ENCODE results near the gene RASAL2. TPM values are rescaled to one million over a fixed set of nuclear protein-coding genes. Genes with fewer than 3 reads are reported as not detected.

RASAL2 gene
- total RNA-seq, 1 experiment from 2014 or later: 18.5 TPM

DNA sequence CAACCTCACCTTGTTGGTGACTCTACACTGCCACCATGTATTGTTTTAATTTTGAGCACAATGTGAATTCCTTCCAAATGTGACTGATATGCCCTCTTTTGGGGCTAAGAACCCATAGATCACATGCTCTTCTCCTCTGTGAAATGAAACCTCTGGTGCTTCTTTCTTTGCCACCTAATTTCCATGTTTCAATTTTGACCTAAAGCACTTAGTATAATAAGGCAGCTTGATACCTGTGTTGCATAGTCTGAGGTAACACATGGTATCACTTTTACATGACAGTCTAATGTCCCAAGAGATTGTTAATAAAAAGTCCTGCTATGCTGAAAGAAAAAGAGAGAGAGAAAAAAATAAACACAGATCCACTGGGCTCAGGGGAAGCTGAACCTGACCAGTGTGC is 378.6 kb downstream of the RASAL2 start:
- Histone ChIP-seq H3K4me3 (no peak overlapping the region), H3K27me3 (no peaks in the 10 kb centered on the region), H3K36me3 (peaks cover 19% of the 10 kb centered on the region), H3K9me3 (no peaks in the 10 kb centered on the region)
- no peak for DNase-seq

DNA sequence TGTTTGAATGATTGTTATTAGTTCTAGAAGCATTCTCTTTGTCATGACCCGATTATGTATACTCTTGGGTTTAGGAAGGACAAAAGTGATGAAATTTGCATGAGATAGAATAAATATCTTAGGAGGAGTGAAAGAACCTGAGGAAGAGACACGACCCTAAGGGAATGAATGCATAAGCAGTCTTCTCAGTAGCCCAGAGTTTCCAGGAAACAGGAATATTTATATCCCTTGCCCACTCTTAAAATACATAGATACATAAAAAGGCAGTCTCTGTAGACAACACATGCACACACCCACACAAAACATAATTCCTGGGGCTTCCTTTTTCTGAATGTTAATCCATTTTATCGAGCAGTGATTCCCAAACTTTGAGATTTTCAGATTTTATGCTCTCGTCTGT is 383.5 kb downstream of the RASAL2 start:
- H3K36me3 ChIP-seq: peaks cover 12% of the 10 kb centered on the region; the same call in 1 of the 2 replicates
- H3K9me3 ChIP-seq: no peaks in the 10 kb centered on the region
- no peaks in the 10 kb centered on the region for H3K27me3 ChIP-seq
- no peak for DNase-seq
- no peak overlapping the region for H3K4me3 ChIP-seq

DNA sequence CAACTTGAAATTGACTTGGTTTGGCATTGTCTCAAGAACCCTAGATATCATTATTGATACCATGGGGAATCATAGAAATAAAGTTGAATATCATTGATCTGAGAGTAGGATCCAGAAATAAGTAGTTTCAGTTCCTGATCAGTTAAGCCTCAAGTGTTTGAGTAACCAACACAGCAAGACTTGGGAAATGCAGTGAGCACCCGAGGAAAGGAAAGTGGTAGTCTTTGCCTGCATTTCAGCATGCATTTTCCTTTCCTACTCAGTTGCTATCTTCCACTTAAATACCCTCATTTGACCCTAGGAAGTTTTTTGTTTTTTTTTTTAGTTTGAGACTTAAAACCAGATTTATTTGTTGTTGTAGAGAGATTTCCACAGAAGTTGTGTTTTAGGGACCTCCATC is 383.9 kb downstream of the RASAL2 start:
- Histone ChIP-seq H3K27me3 (no peaks in the 10 kb centered on the region), H3K36me3 (peaks cover 12% of the 10 kb centered on the region; the same call in 1 of the 2 replicates), H3K4me3 (no peak overlapping the region), H3K9me3 (no peaks in the 10 kb centered on the region)
- DNase-seq: no peak

DNA sequence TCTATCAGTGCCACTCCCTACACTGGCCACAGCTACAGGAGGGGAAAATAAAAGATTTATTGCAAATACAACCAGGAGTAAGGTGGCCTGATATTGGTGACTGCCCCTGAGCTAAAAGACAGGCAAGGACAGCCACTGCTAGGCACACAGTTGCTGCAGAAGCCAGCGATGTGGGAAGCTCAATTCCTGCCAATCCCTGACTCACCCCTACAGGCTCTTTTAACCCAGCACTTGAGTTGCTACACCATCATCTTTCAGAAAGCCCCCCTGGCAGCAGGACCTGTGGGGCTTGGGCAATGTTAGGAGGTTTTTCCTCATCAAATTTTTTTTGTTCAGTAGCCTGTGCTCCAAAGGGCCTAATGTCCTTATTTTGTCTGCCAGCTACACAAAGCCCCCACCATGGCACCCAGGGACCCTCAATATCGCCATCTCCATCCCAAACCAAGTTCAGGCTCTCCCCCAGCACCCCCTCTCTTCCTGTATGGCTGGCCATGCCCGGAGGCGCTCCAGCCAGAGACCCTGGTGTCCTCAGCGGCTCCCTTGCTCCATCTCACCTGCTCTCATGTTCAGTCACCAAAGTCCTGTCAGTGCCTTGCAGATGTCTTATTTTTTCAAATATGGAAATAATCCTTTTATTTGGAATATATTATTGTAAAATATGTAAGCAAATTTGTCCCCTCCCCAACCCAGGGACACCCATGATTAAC is 389.5 kb downstream of the RASAL2 start:
- DNase-seq: no peak
- H3K9me3 ChIP-seq: no peaks in the 10 kb centered on the region
- H3K36me3 ChIP-seq: 0 out of 2 replicates have a peak, but pooled peaks cover 3% of the 10 kb centered on the region

DNA sequence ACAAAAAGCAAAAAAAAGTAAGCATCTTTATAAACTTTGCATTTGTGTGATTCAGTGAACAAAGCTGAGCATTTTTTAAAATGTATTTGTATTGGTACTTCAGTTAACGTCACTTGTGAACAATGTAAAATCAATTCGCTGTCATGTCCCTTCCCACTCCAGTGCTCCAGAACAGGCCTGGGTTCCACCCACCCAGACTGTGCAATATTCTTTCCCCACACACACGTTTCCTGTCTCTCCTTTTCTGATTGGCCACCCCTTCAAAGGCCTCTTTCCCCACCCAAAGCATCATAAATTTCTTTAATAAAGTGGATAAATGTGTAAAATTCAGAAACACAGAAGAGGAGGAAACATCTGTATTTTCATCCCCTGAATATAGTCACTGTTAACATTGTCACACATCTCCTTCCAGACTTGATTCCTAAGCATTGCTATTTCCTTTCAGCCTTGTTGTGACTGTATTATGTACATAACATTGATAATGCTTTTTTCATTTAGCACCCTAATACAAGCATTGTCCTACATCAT is 390.9 kb downstream of the RASAL2 start:
- Histone ChIP-seq H3K36me3 (0 out of 2 replicates have a peak, but pooled peaks cover 3% of the 10 kb centered on the region), H3K4me3 (no peak overlapping the region), H3K27me3 (no peaks in the 10 kb centered on the region), H3K9me3 (no peaks in the 10 kb centered on the region)
- DNase-seq: no peak

More for the DNA sequence above, 389.5 kb downstream of the RASAL2 start:
- H3K4me3 ChIP-seq: no peak overlapping the region
- no peaks in the 10 kb centered on the region for H3K27me3 ChIP-seq

DNA sequence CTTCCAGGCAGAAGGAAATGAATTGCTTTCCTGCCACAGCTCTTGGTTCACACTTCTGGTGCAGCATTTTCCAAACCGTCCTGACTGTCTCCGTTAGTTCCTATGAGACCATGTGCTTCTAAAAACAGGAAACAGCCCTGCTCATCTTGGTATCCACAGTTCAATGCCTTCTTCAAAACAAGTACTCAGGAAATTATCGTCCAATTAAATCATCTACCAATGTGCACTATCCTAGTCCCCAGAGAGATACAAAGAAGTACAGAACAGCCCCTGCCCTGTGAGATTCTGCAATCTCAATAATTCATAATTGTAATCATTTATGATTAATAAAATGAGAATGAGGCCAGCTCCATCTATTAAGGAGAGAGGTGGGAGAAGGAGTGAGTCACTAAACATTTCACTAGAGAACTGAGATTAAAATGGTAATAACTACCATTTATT is 391.7 kb downstream of the RASAL2 start:
- Histone ChIP-seq H3K27me3 (no peaks in the 10 kb centered on the region), H3K36me3 (no peaks in the 10 kb centered on the region), H3K4me3 (no peak overlapping the region), H3K9me3 (no peaks in the 10 kb centered on the region)
- no peak for DNase-seq

DNA sequence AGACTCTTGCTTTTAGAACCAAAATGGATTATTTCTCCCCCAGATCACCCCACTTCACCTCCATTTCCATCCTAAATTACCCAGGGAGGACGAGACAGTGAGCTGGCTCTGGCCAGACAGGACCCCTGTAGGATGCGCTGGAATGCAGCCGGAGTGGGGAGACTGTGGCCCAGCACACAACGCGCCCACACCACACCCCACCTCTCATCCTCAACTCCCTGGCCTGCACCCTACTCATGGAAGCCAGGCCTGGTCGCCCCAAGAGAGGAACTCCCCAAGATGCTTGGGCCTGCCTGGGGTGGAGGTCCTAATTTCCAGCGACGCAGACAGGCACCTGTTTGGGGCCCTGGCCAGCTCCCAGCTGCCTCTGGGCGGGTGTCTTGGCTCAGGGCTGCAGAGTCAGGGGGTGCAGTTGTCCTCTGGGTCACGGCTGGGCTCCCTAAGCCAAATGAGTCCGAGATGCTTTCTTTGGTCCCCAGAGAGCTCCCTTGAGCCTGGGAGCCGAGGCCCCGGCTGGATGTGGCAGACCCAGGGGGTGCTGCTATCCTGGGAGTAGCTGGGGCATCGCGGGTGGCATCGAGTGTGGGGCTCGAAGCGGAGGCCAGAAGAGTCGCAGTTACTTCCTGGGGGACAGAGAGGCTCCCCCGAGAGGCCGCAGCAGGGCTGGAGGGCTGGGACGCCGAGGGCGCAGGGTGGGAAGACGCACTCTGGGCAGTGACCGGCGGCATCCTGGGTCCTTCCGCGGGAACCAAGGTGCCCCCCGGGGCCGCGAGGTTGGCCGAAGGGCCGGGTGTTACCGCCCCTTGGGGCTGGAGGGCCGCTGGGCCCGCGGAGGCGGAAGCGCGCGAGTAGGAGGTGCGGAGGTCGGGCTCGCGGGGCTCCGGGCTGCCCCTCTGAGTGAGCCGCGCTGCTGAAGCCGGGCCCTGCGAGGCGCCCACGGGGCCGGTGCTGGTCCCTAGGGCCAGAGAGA is 392.5 kb downstream of the RASAL2 start:
- Histone ChIP-seq H3K27me3 (no peaks in the 10 kb centered on the region), H3K4me3 (no peak overlapping the region), H3K36me3 (no peaks in the 10 kb centered on the region), H3K9me3 (no peaks in the 10 kb centered on the region)
- no peak for DNase-seq

DNA sequence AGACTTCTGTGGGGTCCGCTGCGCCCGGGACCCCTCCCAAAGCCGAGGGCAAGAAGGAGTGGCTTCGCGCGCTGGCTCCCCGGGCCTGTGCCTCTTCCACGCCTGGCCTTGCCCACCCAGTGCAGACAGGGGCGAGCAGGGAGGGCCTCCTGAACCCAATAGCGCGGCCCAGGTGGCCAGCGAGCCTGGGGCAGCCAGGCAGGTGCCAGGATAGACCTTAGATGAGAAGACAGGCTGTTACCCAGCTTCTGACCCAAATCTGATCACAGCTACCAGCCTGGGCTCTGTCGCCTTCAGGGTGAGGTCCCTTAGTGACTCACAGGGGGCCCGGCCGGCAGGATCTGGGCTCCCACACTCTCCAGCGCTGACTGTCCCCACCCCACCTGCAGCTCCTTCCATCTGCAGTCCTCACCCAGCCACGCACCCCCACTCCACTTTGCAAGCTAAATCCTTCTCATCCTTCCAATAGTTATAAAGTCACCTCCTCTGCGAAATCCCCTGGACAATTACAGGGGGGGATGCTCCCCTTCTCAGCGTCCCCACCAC is 393.2 kb downstream of the RASAL2 start:
- Histone ChIP-seq H3K36me3 (no peaks in the 10 kb centered on the region), H3K4me3 (no peak overlapping the region), H3K27me3 (no peaks in the 10 kb centered on the region), H3K9me3 (no peaks in the 10 kb centered on the region)
- DNase-seq: no peak

DNA sequence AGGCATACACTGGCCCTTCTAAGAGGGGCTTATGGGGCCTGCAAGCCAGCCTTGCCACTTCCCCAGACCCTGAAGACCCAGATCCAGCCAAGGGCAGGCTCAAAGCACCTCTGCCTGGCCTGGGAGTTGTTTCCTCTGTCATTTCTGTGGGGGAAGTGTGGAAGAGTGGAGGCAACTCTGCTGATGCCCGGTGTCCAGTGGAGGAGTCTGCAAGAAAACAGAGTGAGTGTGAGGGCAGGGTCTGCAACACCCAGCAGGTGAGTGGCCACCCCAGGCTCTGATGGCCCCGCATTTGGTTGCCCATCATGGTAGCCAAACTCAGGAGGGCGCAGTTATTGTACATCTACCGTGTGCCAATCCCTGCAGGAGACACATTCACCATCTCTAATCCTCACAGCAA is 394.5 kb downstream of the RASAL2 start:
- H3K9me3 ChIP-seq: no peaks in the 10 kb centered on the region
- no peak overlapping the region for H3K4me3 ChIP-seq
- no peaks in the 10 kb centered on the region for H3K27me3 ChIP-seq
- DNase-seq: no peak
- H3K36me3 ChIP-seq: no peaks in the 10 kb centered on the region

DNA sequence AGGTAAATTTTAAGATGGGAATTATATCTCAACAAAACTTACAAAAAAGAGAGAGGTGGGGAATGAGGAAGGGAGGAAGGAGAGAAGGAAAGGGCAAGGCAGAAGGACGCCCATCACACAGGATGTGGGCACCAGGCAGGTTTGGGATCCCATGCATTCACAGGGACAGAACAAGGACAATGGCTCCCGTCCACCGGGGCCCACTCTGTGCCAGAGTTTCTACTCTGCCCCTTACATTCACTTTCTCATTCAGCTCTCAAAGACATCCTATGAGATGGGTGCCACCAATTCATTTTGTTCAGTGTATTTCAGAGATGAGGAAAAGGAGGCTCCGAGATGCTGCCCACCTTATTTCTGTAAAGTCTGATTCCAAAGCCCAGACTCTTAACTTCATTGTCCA is 395.5 kb downstream of the RASAL2 start:
- no peak overlapping the region for H3K4me3 ChIP-seq
- H3K27me3 ChIP-seq: no peaks in the 10 kb centered on the region
- H3K9me3 ChIP-seq: no peaks in the 10 kb centered on the region
- DNase-seq: no peak
- no peaks in the 10 kb centered on the region for H3K36me3 ChIP-seq

DNA sequence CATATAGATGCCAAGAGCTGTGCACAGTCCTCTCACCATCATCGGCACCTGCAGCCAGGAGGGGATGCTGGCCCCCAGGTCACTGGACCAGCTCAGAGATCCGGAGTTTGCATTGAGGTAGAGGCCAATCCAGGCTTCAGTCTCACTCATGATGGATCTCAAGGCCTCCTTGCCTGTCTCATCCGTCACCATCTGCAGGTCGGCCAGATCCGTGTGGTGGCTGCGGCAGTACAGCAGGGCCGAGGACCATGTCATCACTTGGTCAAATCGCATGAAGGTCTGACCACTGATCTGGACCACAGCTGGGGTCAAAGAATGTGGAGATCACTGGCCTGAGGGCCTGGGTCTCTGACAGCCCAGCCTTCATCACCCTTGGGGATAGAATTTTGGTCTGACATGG is 396.2 kb downstream of the RASAL2 start:
- Histone ChIP-seq H3K9me3 (no peaks in the 10 kb centered on the region), H3K27me3 (no peaks in the 10 kb centered on the region), H3K36me3 (no peaks in the 10 kb centered on the region), H3K4me3 (no peak overlapping the region)
- DNase-seq: no peak

DNA sequence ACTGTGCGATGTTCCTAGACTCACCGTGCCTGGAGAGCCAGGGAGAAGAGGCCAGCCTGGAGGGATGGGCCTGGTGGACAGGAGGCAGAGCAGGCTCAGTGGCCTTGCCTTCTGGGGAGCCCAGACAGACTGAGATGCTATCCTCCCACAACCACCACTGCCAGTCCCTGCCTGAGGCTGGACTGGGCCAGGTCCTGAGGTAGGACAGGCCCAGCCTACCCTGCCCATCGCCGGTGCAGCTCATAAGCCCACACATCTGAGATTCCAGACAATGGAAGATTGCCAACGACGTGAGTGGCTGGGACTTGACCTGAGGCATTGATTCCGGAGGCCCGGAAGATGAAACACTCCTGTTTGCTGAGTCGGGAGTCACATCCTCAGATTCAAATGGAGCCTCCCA is 397.1 kb downstream of the RASAL2 start:
- no peaks in the 10 kb centered on the region for H3K27me3 ChIP-seq
- no peak overlapping the region for H3K4me3 ChIP-seq
- no peaks in the 10 kb centered on the region for H3K36me3 ChIP-seq
- no peak for DNase-seq
- no peaks in the 10 kb centered on the region for H3K9me3 ChIP-seq

DNA sequence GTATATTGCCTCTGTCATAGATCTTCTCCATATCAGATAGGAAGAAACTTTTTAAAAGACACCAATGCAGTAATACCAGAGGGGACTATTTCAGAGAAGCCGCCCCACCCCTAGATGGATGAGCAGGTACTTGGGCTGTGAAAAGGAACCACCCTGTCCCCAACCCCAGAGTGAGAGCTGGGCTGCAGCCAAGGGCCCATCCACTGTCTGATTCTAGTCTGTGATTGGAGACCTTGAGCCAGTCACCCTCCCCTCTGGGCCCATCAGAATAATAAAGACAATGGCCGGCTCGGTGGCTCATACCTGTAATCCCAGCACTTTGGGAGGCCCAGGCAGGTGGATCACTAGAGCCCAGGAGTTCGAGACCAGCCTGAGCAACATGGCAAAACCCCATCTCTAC is 397.8 kb downstream of the RASAL2 start:
- H3K36me3 ChIP-seq: no peaks in the 10 kb centered on the region

DNA sequence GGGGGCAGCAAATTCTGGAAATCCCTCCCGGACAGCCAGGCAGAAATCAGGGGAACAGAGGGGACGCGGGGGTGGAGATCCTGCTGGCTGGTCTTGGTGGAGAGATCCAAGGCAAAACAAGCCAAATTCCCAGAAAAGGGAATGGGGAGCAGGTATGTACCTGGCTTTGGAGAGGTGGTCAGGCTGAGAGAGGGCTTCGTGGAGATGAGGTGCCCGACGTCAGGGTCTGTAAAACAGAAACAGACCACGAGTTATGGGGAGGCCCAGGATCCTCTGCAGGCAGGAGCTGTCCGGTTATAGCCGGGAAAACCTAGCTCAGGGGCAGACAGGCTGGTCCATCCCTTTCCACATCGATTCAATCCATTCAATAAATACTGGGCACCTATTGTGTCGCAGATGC is 398.4 kb downstream of the RASAL2 start:
- H3K27me3 ChIP-seq: no peaks in the 10 kb centered on the region
- DNase-seq: no peak
- no peak overlapping the region for H3K4me3 ChIP-seq
- no peaks in the 10 kb centered on the region for H3K36me3 ChIP-seq
- H3K9me3 ChIP-seq: no peaks in the 10 kb centered on the region

More for the DNA sequence above, 397.8 kb downstream of the RASAL2 start:
- no peak for DNase-seq
- H3K4me3 ChIP-seq: no peak overlapping the region
- H3K27me3 ChIP-seq: no peaks in the 10 kb centered on the region
- no peaks in the 10 kb centered on the region for H3K9me3 ChIP-seq

DNA sequence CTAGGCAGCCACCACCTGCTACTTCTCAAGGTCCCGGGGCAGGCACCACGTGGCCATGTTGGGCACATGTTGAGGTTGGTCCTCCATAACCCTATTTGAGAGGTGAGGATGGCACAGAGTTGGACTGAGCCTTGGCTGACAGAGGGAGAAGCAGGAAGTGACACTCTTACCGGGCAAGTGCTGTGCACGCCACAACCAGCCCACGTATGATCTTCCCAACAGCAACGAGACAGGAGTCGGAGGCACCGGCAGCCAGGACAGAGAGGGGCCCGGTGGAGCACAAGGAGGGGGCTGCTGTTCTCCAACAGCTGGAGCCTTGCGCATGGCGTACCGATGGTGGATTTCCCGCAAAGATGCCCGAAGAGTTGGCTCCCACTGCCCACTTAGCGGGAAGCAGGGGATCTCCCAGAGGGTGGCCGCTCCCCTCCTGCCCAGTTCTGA is 399.4 kb downstream of the RASAL2 start:
- Histone ChIP-seq H3K27me3 (no peaks in the 10 kb centered on the region), H3K4me3 (no peak overlapping the region), H3K9me3 (no peaks in the 10 kb centered on the region), H3K36me3 (no peaks in the 10 kb centered on the region)
- DNase-seq: no peak

DNA sequence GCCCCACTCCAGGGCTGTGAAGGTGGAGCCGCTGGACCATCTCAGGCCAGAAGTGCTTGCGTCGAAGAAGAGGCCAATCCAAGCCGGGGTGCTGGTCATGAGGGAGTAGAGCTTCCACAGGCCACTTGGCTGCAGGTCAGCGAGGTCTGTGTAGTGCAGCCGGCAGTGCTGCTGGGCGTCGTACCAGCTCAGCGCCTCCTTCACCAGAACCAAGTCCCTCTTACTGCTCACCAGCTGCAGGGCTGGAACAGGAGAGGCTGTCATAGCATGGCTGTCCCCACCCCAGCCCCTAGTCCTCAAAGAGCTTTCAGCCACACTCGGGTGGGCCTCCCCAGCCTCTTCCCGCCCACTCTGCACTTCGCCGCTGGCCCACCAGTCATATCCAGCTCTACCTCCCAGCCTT is 400.7 kb downstream of the RASAL2 start:
- Histone ChIP-seq H3K36me3 (no peaks in the 10 kb centered on the region), H3K27me3 (no peaks in the 10 kb centered on the region), H3K9me3 (no peaks in the 10 kb centered on the region), H3K4me3 (no peak overlapping the region)
- DNase-seq: no peak

DNA sequence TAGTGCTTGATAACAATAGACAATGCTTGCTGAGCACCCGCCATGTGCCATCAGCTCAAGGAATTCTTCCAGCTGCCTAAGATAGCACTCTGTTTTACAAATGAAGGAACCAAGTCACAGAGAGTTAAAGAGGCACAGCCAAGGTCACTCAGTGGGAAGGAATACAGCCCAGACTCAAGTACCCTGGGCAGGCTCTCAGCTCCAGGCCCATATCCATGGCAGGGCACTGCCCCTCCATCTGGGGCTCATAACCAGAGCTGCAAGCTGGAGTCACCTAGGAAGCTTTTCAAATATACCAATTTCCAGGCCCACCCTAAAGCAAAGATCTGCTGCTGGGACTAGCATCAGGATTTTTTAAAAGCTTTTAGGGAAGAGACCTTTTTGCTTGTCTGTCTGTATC is 401.3 kb downstream of the RASAL2 start:
- Histone ChIP-seq H3K27me3 (no peaks in the 10 kb centered on the region), H3K36me3 (no peaks in the 10 kb centered on the region), H3K9me3 (no peaks in the 10 kb centered on the region), H3K4me3 (no peak overlapping the region)
- DNase-seq: no peak
